ENCODE measurements around the gene GPS1.

GPS1 gene

GRCh38 chr17:82092995-82093751 is 41.5 kb downstream of the GPS1 start:
- DNase-seq: no peak

DNA sequence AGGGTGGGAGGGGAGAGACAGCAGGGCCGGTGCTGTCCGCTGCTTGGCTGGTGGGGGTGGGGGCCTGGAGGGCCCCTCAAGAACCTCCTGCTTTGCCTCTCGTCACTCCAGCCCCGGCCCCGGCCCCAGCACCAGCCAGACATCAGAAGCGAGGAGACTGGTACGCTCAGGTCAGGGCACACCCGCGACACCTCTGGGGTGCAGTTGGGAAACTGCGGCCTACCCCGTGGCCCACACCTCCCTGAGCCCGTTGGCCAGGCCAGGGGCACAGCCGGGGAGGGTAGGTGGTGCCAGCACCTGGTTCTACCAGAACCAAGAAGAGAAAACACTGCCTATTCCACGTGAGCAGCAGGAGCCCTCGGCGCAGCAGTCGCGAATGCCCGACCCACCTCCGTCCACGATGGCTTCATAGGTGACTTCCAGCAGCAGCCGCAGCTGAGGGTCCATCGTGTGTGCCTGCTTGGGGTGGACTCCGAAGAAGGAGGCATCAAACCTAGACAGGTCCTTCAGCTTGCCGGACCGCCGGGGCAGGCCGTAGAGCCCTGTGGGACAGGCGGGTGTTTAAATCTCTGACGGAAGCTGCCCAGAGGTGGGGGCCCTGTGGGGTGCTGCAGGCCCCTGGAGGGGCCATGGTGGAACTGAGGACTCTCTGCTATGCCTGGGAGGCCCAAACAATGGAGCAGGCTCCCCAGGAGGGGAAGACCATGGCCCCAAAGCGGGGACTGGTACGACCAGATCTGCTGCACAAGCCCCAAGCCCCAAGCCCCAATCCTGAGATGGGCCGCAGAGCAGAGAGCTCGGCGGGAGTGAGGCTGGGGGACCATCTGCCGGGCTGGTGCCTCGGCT is 43.5 kb downstream of the GPS1 start:
- no peak for DNase-seq

DNA sequence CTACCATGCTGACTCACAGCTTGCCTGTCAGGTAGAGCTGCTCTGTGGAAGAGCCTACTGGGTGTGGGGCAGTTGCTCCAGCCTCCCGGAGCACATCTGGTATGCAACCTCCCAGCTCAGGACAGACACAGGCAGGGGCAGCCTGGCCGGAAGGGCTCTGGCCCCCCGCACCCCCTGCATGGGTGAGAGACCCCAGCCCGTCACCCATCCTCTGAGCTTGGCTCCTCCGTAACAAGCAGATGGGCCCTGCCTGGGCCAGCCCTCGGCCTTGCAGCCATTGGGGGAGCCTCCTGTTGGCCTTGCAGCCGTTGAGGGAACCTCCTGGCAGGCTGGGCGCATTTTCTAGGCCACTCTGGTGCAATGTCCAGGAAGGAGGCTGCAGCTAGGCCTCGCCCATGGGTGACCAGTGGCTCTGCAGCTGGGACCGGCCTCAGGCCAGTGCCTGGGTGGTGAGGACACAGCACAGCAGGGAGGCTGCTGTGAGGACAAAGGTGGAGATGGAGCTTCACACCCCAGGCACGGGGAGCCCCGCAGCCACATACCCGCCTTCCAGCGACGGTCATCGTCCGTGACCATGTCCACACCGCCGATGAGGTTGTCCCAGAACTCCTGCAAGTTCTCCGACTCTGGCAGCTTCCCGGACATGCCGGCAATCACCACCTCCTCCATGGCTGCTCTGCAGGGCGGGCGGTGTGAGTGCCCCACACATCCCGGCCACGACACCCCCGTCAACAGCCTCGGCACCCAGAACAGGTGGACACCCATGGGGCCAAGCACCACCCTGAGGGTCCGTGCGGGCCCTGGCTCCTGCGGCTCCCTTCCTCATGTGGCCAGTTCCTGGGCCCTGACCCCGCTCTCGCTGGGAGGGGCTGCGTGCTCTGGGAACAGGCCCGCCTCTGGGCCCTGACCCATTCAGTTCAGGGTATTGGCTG is 44.3 kb downstream of the GPS1 start:
- no peak for DNase-seq

- DNase-seq: no peak
Observed at GRCh38 chr17:82096709-82097183, 45.0 kb downstream of the GPS1 start.

DNA sequence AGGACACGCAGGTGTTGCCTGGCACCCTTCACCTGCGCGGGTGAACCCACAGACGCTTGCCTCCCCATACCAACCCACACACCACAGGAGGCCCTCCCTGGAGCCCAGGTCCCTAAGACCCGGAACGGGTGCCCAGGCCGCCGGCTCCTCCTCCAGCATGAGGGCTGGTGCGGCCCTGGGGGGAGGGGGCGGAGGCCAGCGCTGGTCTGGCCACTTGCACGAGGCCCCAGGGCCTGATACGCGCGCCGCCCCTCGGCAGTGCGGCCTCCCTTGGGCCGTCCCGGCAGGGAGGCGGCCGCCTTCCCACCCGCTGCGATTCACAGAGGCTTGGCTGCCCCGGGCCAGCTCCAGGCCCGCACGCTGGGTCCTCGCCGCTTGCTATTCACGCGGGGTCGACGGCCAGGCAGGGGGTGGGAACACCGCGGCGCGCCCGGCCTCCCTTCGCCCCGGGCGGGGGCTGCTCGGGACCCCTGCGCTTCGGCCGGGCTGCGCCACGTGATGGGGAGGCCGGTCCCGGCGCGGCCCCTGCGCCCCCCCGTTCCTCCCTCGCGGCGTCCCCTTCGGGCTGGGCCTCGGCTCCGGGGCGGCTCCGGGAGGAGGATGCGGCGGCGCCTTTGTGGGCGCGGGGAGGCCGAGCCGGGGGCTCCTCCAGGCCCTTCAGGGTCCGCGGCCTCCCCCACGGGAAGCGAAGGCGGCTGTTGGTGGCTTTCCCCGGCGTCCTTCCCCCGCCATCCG is 45.7 kb downstream of the GPS1 start:
- DNase-seq: peak; percentile 51

- DNase-seq: no peak
Observed at GRCh38 chr17:82097919-82098168, 46.1 kb downstream of the GPS1 start.

- DNase-seq: peak; percentile 94
Observed at GRCh38 chr17:82098169-82098938, 46.7 kb downstream of the GPS1 start, which contains the start of gene FASN. Gene FASN (minus strand): TSS chr17:82098236. CDS start chr17:82096445, 1,791 bp downstream.

DNA sequence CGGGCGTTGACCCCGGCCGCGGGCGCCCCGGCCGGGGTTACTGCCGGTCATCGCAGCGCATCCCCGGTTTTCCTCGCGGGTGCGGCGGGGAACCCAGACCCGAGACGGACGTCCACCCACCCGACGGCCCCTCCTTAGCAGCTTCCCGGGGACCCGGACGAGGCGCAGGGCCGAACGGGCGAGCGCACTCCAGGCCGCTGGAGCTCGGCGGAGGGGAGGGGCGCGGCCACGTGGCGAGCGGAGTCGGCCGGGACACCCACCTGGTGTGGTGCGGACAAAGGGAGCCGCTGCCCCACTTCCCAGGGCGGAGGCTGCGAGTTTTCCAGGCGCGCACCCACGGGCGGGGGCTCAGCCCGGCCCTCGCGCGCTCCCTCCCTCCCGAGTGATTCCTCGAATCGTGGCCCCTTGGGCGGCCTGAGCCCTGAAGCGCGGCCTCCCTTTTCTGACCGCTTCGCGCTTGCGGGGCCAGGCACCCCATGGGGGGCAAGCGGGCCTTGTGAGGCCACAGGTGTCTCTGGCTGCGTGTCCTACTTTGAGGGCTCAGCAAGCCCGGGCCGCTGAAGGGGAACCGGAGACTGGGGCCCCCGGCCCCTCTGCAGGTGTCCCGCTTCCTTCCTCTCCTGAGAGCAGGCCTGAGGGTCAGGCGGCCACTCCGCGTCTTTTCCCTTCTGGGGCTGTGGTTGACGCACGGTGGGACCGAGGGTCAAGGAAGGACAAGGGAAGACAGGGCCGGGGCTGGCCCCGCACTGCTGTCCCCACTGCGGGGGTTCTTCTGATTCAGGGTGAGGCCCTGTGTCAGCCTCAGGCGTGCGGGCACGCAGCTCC is 47.5 kb downstream of the GPS1 start:
- no peak for DNase-seq

GRCh38 chr17:82100502-82101298 is 49.0 kb downstream of the GPS1 start:
- no peak for DNase-seq

DNA sequence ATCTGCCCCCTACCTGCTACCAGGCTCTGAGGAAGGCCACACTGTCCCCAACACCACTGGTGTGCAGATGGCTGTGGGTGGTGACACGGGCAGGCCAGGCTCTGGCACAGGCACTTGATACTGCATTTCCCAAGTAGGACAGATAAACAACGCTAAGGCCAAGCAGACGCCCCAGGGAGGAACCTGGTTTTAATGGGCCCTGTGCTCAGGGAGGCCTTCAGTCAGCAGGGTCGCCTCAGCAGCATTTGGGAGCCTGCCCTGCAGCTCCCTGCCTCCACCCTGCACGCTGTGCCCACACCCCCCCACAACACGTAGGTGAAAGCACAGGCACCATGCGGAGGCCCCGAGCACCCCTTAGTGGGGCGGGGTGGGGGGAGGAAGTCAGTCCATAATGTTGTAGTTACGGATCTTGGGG is 49.6 kb downstream of the GPS1 start:
- no peak for DNase-seq

GRCh38 chr17:82101767-82102679 is 50.3 kb downstream of the GPS1 start:
- no peak for DNase-seq

DNA sequence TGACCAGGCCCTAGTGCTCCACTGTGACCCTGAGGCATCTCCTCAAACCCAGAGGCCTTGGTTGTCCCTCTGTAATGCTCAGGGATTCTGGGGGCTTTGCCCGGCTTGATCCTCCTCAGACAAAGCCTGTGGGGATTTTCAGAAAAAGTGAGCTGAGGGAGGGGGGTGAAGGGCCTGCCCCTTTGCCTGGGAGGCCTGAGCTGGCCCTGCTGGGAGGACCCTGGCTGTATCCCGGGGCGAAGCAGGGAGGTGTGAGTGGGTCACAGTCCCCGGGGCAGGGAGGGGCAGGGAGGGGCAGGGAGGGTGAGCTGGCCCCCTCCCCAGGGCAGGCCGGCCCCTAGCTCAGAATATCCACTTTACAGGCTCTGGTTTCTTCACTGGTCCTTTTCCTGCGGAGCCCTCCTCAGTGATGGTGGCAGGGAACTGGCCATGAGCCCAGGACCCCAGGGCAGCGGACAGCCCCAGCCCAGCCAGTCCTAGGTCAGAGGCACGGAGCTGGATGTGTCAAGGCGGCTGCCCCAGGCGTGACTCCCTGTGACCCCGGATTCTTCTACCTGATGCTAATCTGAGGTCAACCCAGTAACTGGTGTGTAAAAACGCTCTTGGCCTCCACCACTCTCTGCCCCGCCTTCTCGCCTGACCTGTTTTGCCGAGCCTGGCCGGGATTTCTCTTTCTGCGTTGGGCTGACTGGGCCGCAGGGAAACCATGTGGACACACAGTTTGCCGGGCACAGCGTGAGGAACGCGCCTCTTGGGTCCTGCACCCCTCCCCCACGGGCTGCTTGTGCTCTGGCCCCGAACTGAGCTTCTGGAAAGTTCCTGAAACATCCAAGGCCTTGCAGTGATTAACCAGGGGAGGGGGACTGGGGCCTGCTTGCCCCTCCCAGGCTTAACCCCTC is 52.1 kb downstream of the GPS1 start:
- no peak for DNase-seq

GRCh38 chr17:82104797-82105416 is 53.2 kb downstream of the GPS1 start:
- no peak for DNase-seq

- no peak for DNase-seq
Observed at GRCh38 chr17:82105417-82105881, 53.8 kb downstream of the GPS1 start.

DNA sequence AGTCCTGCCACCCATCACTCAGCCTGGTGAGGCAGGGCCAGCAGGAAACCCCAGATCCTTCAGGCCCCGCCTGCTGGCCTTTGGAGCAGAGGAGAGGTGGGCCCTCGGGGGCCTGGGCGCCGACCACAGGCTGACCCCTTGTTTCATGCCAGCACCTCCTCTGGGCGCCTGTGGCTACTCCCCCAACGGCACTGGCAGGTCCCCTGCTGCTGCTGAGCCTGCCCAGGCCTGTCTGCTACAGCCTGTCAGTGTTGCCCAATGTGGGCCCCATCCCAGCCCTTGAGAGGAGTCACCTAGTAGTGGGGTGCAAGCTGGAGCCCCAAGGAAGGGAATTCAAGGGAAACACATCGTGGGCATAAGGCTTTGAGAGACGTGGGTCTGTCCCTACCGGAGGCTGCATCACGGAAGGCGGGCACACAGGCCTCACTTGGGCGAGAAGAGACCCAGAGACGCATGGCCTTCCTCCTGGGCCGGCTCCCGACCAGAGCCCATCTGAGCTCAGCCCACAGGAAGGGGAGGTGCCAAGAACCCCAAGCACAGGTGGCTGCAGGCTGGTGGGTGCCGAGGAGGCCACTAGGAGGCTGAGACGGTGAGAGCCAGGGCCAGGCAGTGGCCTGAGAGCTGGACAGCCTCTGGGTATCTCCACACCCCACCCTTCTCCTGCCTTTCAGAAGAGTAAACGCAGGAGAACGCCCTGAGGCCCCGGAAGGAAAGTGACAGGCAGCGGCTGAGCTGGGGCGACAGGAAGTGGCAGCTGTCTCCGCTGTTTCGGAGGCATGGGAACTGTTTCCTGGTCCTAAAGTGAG is 54.4 kb downstream of the GPS1 start:
- peak; percentile 72 for DNase-seq

DNA sequence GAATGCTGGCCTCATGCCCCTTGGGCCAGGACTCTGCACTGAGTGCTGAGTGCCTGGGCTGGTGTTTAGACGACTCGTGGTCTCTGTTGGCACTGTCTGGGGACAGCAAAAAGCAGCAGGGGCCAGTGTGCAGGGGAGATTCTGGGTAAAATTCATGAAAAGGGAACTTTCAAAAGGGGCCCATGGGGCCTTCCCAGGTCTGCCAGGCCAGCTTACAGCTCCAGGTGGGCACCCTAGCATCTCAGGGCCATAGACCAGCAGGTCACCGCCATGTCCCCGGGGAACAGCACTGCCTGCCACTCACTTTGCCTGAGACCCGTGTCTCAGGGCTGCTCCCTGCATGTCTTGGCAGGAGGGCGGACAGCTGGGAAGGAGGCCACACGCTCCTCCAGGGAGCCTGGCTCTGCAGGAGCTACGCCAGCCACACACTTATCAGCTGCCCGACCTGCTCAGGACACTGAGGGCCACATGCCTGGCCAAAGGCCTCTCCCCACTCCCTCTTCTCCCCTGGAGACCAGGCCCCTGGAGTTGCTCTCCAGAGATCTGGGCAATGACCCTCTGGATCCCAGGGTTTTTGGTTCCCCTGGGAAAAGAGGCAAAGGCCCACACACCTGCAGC is 55.1 kb downstream of the GPS1 start:
- no peak for DNase-seq
